Right ventricle myocardium inferior (tissue), 1 donor: ENCODE data around the gene SCN11A. TPM values are rescaled to one million over a fixed set of nuclear protein-coding genes. Genes with fewer than 3 reads are reported as not detected.
"Not testable (repeated sequence)": the region's sequence is repeated elsewhere in the genome, so short reads cannot be mapped to it uniquely, and the experiment has no call there.

Experiments used
- ATAC-seq: fragments of 200-7000 bp; cut with Tn5 transposase; one replicate; pipeline ENCODE4 v1.9.1; 2020; ENCODE audit warnings: mild to moderate bottlenecking, moderate library complexity
- DNase-seq: peaks from one replicate; pipeline ENCODE4 v3.0.0; 2021; ENCODE audit errors: missing footprints
- intact Hi-C: fragments of 100-400 bp; cut with DNase I; formaldehyde crosslinking; loops from one replicate; pipeline ENCODE4 v1.11.0; 2022
- total RNA-seq: library from RNA; stranded (reverse); fragmentation: NEBNext Ultra II Directional; extraction: Animal tissue kit (Norgen Biotek cat#: 25700); gene quantifications from one replicate; pipeline ENCODE4 v1.2.1, GENCODE V29; 2021
- donor health status: DM: no; HTN: yes; CAD: no; lungs with severe emphysema.

Gene SCN11A
- total RNA-seq, 1 donor from 2014 or later: 0.08 TPM

DNA sequence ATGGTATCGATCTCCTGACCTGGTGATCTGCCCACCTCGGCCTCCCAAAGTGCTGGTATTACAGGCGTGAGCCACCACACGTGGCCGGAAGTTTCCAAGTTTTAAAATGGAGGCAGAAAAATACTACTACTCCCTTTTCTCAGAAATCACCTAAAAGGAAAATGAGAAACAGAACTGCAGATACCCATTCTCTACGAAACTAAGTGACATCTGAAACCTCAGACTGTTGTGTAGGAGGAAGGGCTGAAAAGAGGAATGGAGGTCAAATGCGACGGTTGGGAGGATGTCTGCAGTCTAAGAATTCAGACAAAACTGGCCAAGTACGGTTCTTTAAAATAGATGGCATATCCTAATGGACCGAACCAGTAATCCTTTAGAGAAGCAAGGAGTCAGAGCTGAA lies 24.2 kb upstream of the SCN11A start:
- DNase-seq (no peak), ATAC-seq (no peak)
- intact Hi-C loops: no loop called here

DNA sequence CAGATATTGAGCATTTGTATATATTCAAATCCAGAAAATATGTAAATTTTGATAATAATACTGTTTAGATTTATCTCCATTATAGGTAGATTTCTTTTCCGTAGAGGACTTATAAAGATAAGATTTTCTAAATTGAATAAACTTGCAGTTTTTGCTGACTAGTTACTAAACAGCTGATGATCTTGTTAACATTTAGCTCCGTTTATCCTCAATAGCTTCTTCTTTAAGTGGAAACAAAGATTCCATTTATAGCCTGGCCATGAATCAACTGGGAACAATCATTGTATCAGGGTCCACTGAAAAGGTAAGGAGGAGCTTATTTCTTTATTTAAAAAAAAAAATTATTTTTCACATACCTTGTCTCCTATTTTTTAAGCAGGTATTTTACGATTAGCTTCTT lies 16.8 kb upstream of the SCN11A start:
- no peak for DNase-seq
- intact Hi-C loops: no loop called here
- ATAC-seq: no peak

DNA sequence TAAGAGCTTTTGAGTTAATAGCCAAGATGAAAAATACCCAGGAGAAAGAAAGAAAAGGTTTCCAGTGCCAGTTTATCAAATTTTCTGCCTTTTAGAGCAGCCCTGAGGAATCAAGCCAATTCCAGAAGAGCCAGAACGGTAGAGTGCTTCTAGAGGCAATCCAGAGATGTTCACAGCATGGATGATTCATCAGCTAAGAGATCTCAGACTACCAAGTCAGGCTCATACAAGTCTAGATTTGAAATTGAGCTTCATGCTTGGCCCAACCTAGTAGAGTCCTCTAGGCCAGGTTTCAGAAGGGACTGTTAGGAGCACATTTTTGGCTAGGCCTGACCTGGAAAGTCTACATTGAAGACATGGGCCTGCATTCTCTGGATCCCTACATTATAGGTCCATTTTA lies 15.5 kb upstream of the SCN11A start:
- ATAC-seq (no peak), DNase-seq (no peak)
- intact Hi-C loops: no loop called here

DNA sequence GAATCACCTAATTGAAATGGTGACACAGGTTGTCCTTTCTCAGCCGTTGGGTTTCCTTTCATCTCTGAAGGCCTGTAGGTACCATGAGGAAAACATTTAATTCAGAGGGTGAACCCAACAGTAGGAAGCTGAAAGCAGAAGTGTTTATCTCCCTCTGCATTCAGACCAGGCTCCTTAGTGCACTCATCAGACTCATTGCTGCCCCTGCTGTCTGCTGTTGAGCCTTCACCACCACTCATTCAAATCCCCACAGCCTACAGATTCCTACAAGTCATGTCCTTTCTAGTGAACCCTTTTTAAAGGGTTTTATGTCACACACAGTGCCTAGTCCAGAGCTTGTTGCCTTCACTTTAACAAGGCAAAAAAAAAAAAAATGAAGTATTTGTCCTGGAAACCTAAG lies 13.5 kb upstream of the SCN11A start:
- no peak for ATAC-seq
- intact Hi-C loops: no loop called here

DNA sequence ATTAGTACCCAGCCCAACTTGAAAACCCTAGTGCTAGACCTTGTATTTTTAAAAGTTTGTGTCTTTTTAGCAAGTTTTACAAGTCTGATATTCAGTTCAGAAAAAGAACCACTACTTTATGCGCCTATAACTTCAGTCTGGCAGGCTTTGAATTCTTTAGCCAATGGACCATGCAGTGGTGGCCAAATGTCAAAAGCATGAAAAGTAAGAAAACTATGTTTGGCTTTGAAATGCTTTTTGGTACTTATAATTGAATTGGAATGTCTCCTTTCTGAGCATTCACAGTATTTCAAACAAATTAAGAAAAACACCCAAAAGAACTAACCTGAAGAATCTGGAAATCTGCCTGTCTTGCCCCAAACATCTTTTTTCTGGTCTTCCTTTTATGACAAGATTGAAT lies 12.9 kb upstream of the SCN11A start:
- intact Hi-C loops: no loop called here
- DNase-seq: no peak
- no peak for ATAC-seq

More for the DNA sequence above, 13.5 kb upstream of the SCN11A start:
- DNase-seq: no peak

DNA sequence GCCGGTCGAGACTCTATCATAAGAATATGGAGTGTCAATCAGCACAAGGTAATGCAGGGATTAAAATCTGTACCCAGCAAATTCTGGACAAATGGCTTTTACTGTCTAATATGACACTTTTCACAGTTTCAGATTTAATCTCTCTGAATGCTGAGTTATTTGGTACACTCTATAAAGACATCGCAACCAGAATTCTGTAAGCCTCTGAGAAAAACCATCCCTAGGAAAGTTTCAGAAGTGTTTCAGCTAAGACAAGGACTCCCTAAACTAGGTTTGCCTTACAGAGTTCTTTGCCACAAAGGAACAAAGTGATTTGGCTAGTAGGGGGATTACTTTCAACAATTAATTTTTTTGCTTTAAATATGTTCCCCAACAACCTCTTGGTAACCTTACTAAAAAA lies 11.4 kb upstream of the SCN11A start:
- ATAC-seq: no peak

DNA sequence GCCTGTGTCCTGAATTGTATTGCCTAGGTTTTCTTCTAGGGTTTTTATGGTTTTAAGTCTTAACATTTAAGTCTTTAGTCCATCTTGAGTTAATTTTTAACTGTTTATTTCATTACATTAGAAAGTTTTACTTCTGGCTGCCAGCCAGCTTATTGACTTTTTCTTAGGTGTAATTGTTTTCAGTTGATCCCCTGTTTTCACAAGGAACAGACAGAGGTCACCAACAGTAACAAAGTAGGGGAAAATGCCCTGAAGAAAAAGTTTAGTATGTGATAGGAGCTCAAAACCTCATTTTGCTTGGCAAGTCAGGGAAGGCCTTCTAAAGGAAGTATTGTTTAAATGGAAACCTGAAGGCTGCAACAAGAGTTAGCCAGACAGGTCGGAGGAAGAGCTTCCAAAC lies 10.4 kb upstream of the SCN11A start:
- ATAC-seq (no peak), DNase-seq (no peak)
- intact Hi-C loops: no loop called here

More for the DNA sequence above, 11.4 kb upstream of the SCN11A start:
- no peak for DNase-seq
- intact Hi-C loops: no loop called here

DNA sequence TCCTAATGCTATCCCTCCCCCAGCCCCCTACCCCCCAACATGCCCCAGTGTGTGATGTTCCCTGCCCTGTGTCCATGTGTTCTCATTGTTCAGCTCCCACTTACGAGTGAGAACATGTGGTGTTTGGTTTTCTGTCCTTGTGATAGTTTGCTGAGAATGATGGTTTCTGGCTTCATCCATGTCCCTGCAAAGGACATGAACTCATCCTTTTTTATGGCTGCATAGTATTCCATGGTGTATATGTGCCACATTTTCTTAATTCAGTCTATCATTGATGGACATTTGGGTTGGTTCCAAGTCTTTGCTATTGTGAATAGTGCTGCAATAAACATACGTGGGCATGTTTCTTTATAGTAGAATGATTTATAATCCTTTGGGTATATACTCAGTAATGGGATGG lies 9.5 kb upstream of the SCN11A start:
- ATAC-seq, intact Hi-C loops, DNase-seq: not testable (repeated sequence)

DNA sequence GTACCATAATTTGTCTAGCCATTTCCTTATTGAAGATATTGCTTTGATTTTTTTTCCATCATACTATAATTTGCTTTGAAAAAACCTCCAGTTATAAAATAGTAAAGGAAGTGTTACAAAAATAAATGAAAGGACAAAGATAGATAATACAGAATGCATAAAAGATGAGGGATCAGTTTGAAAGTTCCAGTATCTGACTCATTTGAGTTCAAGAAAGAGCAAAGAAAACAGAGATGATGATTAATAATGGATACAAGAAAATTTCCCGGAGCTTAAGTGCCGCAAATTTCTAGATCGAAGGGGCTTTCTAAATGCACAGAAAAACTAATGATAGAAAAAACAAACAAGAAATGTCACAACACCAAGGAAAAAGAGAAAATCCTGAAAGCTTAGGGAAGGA lies 4.4 kb upstream of the SCN11A start:
- intact Hi-C loops: no loop called here
- DNase-seq: no peak
- ATAC-seq: no peak

DNA sequence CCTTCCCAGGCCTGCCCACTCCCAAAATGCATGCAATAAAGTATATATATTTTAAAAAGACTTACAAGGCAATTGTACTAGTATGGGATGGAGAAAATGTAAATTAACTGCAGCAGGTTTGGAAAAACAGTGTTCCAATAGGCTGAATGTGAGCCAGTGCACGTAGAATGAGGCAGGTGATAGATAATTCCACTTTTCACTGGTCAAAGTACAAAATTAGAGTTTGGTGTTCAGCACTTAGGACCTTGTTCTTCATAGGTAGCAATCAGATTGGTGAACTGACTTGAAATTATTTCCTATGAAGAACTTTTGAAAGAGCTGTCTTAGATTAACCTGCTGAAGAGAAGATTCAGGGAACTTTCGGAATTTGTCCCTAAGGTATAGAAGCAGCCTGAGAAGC lies 2.0 kb upstream of the SCN11A start:
- ATAC-seq: no peak
- intact Hi-C loops: no loop called here
- no peak for DNase-seq

DNA sequence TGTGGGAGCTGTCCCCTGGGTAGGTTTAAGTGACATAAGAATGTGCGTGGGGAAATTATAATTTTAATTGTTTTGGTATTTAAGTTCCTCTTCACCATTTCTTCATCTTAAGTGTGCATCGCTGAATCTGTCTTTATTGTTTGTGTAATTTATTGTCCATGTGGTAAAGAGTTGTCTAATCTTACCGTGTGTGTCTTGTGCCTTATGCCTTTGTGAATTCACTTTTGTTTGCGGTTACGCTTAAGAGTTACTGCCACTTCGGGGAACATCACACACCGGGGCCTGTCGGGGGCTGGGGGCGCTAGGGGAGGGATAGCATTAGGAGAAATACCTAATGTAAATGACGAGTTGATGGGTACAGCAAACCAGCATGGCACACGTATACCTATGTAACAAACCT lies 839 bp upstream of the SCN11A start:
- no peak for ATAC-seq
- intact Hi-C loops: no loop called here
- DNase-seq: no peak

DNA sequence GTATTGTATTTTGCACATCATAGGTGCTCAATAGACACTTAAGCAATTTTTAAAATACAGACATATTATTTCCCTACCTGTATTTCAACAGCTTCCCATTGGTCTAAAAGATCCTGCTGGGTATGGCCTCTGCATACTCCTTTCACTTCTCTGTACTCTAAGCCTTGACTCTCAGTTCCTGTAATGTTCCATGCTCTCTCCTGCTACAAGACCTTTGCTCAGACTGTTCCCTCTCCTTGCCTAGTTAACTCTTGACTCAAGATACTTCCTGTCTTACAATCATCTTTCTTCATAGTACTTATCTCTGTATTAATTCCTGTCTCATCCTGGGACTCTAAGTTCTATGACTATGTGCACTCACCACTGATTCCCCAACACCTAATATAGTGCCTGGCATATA lies 1.7 kb downstream of the SCN11A start:
- intact Hi-C loops: no loop called here
- DNase-seq (no peak), ATAC-seq (no peak)

DNA sequence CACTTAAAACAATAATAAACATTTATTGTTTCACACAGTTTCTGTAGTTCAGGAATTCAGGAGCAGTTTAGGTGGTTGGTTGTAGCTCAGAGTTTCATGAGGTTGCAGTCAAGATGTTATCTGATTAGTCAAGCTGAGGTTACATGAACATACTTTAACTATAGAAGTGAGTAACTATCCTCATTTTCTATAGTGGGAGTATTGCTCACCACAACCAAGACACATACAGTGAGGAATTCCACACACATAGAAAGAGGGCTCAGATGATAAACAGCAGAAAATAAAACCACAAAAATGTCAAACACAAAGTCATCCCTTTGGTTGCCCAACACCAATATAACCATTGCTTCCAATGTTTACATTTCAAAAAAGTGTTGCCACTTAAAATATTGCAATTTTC lies 13.6 kb downstream of the SCN11A start:
- intact Hi-C loops: no loop called here
- no peak for ATAC-seq
- no peak for DNase-seq

DNA sequence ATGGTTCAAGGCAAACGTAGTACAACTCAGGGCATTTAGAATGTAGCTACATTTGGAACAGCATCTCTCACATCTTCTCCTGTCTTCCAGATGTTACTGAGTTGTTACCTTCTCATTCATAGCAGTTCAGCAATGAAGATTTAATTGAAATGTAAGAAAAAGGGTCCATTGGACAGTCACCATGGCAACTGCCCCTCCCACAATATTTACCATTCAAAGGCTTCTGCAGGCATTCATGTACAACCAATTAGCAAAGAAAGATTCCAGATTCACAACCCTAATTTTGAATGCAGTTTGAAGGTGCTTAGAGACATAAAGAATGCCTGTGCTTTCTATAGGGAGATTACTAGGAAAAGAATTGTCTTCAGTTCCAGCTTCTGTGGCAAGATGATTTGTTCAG lies 22.2 kb downstream of the SCN11A start:
- ATAC-seq (no peak), DNase-seq (no peak)
- intact Hi-C loops: no loop called here

DNA sequence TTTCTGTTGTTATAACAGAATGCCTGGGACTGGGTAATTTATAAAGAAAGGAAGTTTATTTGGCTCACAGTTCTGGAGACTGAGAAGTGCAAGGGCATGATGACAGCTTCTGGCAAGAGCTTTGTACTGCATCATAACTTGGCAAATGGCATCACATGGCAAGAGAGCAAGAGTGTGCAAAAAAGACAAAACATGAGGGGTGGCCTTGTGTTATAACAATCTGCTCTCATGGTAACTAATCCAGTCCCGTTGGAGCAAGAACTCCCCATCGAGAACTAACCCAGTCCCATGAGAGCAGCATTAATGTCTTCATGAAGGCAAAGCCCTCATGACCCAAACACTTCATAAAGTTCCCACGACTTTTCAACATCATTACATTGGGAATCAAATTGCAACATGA lies 23.2 kb downstream of the SCN11A start:
- DNase-seq: no peak
- intact Hi-C loops: no loop called here
- no peak for ATAC-seq

DNA sequence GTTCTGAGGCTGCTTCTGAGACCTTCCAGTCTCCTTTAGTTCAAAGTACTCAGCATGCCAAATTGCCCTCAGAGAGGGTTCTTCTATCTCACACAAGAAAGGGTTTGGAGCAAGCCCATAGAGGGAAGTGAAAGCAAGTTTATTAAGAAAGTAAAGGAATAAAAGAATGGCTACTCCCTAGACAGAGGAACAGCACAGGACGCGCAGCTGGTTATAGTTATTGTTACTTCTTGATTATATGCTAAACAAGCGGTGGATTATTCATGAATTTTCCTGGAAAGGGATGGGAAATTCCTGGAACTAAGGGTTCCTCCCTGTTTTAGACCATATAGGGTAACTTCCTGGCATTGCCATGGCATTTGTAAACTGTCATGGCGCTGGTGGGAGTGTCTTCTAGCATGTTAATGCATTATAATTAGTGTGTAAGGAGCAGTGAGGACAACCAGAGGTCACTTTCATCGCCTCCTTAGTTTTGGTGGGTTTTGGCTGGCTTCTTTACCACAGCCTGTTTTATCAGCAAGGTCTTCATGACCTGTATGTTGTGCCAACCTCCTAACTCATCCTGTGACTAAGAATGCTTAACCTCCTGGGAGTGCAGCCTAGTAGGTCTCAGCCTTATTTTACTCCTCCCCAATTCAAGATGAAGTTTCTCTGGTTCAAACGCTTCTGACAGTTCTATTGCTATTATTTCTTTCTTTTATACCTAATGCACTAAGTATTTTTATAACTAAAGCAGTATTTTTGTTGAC lies 26.3 kb downstream of the SCN11A start:
- no peak for ATAC-seq
- intact Hi-C loops: no loop called here

DNA sequence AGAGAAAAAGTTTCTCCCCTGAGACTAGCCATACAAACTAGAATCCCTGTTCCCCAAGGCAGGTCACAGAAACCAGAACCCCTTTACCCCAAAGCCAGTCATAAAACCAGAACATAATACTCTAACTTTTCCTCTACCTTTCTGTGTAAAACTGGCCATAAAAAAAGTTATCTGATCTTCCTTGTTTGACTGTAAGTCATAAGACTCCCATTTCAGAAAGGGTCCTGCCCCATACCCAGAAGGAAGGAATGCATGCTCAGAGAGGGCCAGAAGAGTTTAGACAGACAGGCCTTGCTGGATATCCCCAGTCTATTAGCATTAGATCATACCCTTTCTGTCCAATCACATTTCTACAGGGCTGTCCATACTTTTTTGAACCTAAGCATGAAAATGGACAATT lies 27.2 kb downstream of the SCN11A start:
- no peak for ATAC-seq
- intact Hi-C loops: no loop called here
- DNase-seq: no peak

More for the DNA sequence above, 26.3 kb downstream of the SCN11A start:
- no peak for DNase-seq

DNA sequence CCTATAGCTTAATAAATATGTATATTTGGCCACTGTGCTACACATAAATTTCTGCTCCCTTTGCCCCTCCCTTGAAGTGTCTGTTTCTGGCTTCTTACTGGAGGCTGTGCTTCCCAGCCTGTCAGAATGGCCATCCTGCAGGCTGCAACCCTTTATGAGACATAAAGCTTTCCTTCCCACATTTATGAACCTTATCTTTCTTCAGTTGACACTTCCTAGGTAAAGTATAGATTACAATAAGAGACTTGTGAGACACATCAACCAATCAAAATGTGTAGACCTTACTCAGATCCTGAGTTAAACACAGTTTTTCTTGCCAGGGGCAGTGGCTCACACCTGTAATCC lies 29.5 kb downstream of the SCN11A start:
- ATAC-seq: no peak
- intact Hi-C loops: no loop called here

DNA sequence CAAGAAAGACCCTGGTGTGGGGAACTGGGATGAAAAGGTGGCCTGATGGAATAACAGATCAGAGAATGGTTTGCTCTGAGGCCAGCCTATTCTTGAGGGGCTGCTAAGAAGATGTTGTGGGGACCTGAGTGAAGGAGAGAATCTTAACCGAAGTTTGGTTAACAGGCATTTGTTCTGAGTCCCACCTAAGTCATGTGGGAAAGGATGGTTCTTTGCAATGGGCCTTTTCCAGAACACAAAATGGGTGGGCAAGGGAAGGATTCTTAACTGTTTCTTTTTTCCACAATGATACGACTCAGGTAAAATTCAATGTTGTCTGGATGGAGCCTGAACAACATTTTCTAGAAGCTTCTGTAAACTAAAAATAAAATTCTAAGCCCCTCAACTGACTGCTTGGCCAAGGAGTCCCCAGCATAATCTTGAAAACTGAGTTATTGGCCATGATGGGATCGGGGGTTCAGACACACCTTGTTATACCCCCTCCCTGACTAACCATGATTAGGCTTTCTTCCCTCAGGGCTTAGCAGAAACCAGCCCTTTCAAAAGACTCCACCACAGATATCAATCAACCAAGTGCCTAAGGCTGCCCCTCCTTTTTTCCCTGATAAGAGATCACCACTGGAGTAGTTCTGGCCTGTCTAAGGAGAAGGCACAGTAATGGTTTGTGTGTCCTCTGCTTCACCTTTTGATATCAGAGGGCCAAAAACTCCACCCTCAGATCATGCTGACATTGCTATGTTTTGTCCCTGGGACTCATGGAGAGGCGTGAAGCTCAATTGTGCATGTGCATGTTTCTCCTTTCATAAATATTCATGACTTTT lies 30.1 kb downstream of the SCN11A start:
- ATAC-seq (no peak), DNase-seq (no peak)
- intact Hi-C loops: no loop called here

More for the DNA sequence above, 29.5 kb downstream of the SCN11A start:
- DNase-seq: no peak

DNA sequence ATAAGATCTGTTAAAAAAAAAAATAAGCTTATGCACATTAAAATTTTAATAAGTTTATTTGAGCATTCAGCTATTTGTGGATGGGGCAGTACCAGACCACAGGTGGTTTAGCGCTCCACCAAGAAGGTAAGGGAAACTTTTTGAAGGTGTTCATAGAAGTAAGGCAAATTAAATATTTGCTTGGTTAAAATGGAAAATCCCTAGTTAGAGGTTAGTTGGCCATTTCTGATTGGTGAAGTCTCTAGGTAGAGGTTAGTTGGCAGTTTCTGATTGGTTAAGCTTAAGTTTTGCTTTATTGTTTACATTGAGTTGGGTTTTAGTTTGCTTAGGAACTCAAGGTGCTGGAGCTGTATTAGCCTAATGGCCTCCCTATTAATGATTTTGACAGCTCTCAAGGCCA lies 30.7 kb downstream of the SCN11A start:
- no peak for ATAC-seq
- intact Hi-C loops: no loop called here
- no peak for DNase-seq
